Globus pallidus (tissue), 1 donor: ENCODE data around the gene IGDCC3.

Experiments used
- DNase-seq: peaks from one replicate; pipeline ENCODE4 v3.0.0-alpha.2; 2015; ENCODE audit warnings: low spot score

Gene IGDCC3

GRCh38 chr15:65343374-65343981 is 34.3 kb downstream of the IGDCC3 start:
- DNase-seq = no peak

DNA sequence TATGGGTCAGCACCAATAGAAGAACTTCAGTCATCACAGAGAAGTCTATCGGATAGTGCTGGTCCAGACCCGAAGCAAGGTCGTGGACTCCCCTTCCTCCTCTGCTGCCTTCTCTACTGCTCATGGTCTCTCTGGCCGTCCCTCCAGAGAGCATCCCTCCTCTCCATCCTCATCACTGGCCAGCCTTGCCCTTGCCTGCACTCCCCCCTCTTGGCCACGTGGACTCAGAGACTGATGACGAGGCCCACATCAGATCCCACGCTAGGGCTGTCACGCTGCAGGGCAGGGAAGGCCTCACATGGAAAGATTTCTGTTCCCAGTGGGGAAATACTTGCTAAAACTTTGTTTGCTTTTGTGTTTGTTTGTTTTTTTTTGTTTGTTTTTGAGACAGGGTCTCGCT is 35.3 kb downstream of the IGDCC3 start:
- no peak for DNase-seq

GRCh38 chr15:65339920-65340319 is 37.9 kb downstream of the IGDCC3 start:
- DNase-seq = no peak

DNA sequence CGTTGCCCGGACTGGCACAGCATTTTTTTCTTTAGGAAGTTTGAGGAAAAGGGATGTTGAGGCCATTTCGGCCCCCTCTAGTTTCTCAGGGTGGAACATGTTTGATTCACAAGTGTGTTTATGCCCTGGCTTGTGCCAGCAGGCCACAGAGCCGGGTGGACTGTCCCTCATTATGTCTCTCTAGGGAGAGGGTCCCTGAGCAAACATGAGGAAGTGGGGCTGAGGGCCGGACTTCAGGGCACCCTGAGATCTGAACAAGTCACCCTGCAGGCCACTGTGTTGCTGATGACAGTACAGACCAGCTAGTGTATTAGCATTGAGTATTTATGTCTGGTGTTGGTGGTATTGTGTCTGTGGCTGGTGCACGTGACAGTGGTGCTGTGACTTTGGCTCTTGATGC is 38.4 kb downstream of the IGDCC3 start:
- no peak for DNase-seq

- DNase-seq = no peak
Measured at GRCh38 chr15:65338823-65339222, 39.0 kb downstream of the IGDCC3 start.

DNA sequence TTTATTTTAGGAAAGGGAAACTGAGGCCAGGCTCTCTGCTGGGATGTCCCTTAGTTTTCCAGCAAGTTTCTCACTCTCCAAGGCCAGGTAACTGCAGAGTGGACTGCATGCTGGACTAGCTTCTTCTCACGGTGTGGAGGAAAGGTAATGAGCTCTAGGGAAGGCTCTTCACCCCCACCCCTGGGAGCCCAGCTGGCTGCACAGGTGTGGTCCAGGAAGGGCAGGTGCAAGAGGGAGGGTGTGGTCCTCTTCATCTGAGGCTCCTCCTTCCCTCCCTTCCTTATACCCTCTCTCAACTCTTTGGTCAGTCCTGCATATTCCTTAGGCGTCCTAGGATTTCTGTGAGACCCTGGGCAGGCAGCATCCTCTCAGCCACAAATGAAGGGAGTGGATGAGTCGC is 39.4 kb downstream of the IGDCC3 start:
- DNase-seq = no peak

DNA sequence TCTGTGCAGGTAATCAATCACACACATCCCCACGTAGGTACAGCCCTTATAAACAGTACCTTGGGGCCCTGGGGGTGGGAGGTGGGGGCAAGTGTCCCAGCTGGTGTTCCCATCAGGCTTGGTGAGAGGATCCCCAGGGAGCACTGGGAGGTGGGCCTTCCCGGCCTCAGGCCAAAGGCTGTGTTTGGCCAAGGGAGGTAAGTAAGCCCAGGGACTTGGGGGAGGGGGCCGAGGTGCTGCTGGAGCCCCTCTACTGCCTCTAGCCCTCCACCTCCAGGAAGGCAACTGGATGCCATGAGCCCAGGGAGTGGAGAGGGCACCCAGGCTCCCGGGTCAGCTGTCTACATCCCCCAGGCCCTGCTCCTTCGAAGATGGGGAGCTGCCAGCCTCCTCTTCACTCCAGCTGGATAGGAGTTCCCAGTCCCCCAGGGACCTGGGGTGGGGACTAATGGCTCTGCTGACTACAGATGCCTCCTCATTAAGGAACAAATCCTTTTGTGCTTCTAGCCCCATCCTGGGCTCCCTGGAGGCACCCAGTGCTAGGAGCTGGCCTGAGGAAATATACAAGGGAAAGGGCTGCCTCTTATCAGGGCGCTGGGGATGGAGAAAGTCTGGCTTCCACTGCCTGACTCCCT is 40.2 kb downstream of the IGDCC3 start:
- no peak for DNase-seq

- DNase-seq = no peak
Measured at GRCh38 chr15:65336493-65337435, 41.0 kb downstream of the IGDCC3 start.

DNA sequence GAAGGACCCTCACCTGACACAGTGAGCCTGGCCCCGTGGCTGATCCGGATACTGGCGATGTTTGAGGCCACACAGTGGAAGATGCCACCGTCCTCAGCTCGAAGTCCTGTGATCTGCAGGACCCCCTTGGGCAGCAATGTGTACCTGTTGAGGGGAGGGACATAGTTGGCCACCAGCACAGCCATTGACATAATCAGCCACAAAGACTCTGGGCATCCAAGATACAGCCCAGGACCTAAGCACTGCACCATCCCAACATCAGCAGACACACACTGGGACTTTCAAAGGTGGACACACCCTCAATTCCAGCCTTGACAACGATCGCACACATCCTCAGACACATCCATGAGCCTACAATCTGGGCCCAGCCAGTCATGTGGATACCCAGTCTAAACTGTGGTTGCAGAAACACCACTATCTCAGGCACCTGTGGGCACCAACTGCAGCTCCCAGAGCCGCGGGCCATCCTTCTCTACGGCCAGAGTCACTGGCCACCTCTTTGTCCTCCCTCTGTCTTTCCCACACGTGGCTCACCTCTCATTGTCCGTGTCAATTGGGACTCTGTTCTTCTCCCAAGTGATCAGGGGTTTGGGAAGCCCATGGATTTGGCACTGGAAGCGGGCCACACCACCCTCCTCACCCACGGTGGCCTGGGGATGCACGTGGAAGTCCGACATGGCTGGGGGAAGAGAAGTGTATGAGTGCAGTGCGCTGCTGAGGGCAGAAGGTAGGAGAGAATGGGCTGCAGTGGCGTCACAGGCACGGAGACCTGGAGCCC is 42.3 kb downstream of the IGDCC3 start:
- DNase-seq = no peak

DNA sequence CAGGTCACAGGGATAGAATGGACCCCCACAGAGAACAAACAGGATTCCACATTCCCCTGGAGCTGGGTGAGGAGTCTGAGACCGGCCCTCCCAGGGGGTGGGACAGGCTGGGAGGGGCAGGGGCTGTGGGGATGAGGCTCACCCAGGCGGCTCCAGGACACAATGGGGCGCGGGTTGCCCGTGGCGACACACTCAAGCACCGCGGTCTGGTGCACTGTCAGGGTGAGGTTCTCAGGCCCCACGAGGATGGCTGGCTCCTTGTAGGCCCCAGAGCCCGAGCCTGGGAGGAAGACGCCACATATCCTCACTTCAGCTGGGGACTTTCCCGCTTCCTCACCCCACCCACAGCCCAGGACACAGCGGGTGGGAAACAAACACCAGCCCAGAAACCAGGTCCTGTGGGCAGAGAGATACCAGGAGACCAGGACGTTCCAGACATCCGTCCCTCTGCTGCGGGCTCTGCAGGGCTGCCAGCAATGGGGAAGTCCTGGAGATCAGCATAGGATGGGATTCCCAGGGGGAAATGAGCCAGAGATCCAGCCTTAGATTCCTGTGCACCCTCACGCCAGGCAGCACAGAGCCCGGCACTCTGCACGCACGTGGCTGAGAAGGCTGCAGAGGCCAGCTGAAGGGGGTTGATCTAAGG is 43.1 kb downstream of the IGDCC3 start:
- no peak for DNase-seq

DNA sequence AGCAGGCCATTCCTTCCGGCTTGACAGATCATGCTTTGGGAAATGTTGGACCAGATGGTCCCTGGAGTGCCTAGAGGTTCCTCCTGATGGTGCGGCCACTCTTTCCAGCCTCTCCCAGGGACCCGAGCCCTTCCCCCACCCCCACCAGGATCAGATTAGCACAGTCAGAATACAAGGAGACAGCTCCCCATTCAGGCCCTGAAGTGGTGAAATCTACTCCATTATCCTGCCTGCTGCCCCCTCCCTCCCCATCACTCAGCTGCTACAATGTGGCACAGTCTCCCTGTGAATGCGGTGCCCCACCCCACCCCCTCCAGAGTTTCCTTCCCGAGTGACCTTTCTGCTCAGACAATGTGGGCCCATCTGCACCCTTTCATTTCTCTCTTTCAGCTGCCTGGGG is 43.9 kb downstream of the IGDCC3 start:
- no peak for DNase-seq

- DNase-seq = no peak
Measured at GRCh38 chr15:65333148-65333820, 44.5 kb downstream of the IGDCC3 start.

DNA sequence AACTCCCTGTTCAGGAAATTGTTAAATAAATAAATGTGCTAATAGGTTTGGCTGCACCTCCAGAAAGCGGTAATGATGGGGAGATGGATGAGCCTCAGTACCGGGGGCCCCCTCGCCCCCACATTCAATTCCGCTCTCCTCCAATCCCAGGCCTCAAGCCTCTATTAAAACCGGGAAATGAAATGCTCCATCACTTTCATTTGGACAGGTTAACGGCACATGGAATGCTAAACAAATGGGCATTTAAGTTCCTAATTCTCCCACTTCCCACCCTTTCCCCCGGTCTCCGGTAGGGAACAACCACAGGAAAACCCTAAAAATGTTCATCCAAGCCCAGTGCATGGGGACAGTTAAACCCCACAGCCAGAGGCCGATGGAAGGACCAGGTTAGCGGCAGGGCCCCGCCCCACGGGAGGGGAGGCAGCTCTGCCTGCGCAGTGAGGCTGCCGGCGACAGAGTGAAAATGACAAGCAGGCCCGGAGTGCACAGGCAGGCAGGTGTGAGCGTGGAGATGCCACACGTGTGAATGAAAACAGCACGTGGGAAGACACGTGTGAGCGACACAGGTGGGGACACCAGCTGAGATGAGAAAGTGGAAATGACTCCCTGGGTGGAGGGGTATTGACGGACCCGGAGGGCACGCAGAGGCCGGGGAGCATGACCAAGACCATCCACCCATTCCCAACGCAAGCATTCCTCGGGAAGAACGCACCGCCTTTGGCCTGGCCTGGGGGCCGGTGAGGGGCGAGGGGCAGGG is 45.2 kb downstream of the IGDCC3 start:
- no peak for DNase-seq

- DNase-seq = no peak
Measured at GRCh38 chr15:65331811-65332210, 46.0 kb downstream of the IGDCC3 start.

DNA sequence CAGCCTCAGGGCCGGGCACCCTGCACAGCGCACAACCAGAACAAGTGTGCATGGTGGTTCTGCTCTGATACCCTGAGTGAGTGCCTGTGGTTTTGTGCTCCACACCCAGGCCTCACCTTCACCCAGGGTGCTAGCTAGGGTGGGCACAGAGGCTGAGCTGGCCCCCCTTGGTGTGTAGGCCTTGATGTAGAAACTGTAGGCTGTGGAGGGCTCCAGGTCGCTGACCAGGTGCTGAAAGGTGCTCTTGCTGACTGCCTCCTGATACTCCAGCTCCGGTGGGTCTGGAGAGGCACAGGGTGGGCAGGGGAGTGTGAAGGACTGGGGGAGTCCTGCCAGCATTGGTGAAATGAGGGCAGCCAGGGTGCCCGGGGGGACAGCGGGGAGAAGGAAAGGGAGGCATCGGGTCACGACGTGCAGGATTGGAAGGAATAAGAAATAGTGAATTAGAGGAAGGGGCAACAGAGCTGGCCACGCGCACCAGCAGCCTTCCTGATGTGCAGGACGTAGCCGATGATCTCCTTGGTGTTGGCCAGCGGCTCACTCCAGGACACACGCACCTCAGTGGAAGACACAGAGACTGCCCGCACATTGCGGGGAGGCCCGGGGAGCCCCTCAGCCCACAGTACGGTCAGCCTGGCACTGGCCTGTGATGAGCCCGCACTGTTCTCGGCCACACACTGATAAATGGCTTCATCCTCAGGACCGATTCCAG is 46.7 kb downstream of the IGDCC3 start:
- no peak for DNase-seq

DNA sequence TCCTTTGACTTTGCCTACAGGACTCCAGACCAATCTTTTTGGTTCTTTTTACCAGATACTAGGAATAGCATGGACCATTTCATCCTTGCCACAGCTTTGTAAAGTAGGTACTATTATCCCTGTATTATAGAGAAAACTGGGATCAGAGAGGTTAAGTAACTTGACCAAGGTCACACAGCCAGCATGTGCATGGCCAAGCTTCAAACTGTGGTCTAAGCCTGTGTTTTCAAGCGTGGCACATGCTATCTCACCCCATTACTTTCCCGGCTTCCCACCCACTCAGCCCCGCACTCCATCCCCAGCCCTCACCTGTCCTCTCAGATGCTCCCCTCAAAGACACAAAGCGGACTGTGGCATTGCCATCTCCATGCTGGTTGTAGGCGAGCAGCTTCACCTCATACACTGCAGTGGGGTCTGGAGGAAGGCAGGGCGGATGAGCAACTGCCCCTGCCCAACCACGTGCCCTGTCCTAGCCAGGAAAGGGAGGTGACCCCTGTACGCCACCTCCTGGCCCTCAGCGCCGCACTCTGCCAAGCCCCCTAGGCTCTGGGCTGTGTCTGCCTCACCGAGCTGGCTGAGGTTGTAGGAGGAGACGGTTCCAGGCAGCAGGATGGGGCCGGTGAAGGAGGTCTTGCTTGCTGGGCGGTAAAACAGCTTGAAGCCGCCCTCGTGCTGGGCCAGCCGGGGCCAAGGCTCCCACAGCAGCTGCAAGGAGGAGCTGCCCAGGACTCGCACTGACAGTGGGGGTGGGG is 47.6 kb downstream of the IGDCC3 start:
- DNase-seq = no peak

- DNase-seq = no peak
Measured at GRCh38 chr15:65329288-65329983, 48.4 kb downstream of the IGDCC3 start.

DNA sequence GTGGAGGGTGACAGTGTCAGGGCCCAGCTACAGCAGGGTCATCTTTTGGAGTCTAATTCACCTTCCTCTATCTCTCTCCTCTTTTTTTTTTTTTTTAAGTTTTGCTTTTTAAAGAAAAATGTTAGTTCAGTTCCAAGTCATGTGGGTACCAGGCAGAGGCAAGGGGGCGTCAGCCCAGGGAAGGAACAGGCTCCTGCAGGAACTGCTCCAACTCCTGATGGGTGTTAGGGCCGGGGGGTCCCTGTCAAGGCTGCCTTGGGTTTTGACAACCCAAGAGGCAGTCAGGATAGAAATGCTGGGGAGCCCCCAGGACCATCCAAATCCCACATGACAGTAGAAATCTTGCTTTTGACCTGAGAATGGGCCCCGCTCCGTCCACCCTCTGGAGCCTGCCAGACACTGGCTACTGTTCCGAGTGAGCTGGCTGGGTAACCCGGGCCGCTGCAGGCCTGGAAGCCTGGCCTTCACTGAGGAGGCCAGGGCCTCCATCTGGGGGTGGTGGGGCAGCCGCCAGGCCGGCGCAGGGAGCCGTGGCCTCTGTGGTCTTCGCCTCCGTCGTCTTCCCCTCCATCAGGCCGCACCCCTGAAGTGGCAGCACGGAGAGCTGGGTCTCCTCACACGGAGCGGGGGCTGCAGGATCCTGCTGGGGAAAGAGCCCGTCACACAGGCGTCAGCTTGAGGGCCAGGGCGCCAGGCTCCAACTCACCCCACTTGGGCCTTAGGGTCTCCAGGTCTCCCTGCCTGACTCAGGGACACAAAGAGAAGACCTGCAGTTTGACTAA is 49.1 kb downstream of the IGDCC3 start:
- DNase-seq = no peak
